ENCODE measurements around the gene SEC14L5.
A peak's percentile ranks its signal among the peaks of the same experiment; 100 is the strongest.

The SEC14L5 gene

DNA sequence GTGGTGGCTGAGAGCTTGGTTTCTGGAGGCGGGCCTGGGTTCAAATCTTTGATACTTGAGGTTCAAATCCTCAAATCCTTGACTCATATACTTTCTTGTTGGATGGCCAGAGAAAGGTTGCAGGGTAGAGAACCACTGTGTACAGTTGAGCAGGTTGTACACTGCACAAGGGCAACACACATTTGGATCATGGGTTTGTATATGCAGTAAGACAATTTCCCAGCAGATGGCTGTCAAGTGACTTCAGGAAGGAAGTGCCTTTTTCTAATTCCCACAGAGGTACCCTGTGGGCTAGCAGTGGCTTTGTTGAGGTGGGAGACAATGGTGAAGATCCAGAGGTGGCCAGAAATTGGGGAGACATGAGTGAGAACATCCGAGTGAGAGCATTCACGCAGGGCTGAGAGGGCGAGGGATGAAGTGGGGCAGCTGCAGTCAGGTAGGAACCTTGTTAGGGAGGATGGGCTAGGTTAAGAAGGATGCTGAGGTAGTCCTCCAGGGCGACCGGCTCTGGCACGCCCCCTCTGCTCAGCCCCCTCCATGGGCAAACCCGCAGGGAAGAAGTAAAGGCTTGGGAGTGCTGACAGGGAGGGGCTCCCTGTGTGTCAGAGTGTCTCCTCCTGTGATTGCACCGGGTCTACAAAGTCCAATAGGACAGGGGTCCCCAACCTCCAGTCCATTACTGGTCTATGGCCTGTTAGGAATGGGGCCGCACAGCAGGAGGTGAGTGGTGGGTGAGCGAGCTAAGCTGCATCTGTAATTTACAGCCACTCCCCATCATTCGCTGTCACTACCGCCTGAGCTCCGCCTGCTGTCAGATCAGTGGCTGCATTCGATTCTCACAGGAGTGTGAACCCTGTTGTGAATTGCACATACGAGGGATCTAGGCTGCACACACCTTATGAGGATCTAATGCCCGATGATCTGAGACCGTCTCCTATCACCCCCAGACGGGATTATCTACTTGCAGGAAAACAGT, 104.9 kb downstream of the SEC14L5 start:
- Histone ChIP-seq H3K9me3 (ENCODE audit: control insufficient read depth, low read length) (no peaks in the 10 kb centered on the region), H3K4me3 (ENCODE audit: low read length) (no peak overlapping the region), H3K4me1 (ENCODE audit: control insufficient read depth, insufficient read depth, low read length) (peaks cover 19% of the 10 kb centered on the region), H3K27me3 (ENCODE audit: control insufficient read depth, insufficient read depth, low read length) (no peaks in the 10 kb centered on the region), H3K36me3 (ENCODE audit: control insufficient read depth, insufficient read depth, low read length) (no peaks in the 10 kb centered on the region), H3K9ac (ENCODE audit: low read length) (no peak overlapping the region)

- Histone ChIP-seq H3K36me3 (ENCODE audit: control insufficient read depth, insufficient read depth, low read length) (no peaks in the 10 kb centered on the region), H3K27me3 (ENCODE audit: control insufficient read depth, insufficient read depth, low read length) (no peaks in the 10 kb centered on the region), H3K4me1 (ENCODE audit: control insufficient read depth, insufficient read depth, low read length) (peaks cover 19% of the 10 kb centered on the region), H3K9ac (ENCODE audit: low read length) (peak overlapping the region; percentile 57), H3K4me3 (ENCODE audit: low read length) (peak overlapping the region; percentile 2), H3K9me3 (ENCODE audit: control insufficient read depth, low read length) (no peaks in the 10 kb centered on the region)
Observed at GRCh38 chr16:5064915-5065314, 106.8 kb downstream of the SEC14L5 start.

DNA sequence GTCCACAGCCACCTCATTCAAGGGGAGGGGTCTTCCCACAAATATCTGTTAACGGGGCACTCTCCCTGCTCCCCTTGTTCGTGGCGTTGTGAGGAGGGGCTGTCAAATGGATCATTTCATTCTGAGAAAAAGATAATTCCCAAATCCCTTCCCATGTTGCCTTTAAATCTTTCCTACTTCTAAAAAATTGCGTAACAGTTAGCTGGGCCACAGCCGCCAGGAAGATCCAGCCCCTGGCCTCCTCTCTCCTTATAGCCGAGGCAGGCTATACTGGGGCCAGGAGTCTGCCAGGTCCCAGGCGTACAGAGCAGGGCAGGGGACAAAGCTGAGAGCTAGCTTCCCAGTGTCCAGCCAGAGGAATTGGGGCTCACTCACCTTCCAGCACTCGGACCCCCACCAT, 107.2 kb downstream of the SEC14L5 start:
- Histone ChIP-seq H3K9ac (ENCODE audit: low read length) (peak overlapping the region; percentile 57), H3K4me3 (ENCODE audit: low read length) (peak overlapping the region; percentile 2)

GRCh38 chr16:5065813-5066212, 107.7 kb downstream of the SEC14L5 start, which contains the start of gene C16orf89:
C16orf89 (minus strand) TSS chr16:5065956; CDS start chr16:5065908, 48 bp downstream.
- Histone ChIP-seq H3K27me3 (ENCODE audit: control insufficient read depth, insufficient read depth, low read length) (no peaks in the 10 kb centered on the region), H3K4me1 (ENCODE audit: control insufficient read depth, insufficient read depth, low read length) (peaks cover 19% of the 10 kb centered on the region), H3K9ac (ENCODE audit: low read length) (peak within 1 kb of the TSS; percentile 57), H3K4me3 (ENCODE audit: low read length) (peak within 1 kb of the TSS; percentile 2), H3K9me3 (ENCODE audit: control insufficient read depth, low read length) (no peaks in the 10 kb centered on the region), H3K36me3 (ENCODE audit: control insufficient read depth, insufficient read depth, low read length) (no peaks in the 10 kb centered on the region)

More for the DNA sequence above, 107.2 kb downstream of the SEC14L5 start:
- H3K27me3 ChIP-seq (ENCODE audit: control insufficient read depth, insufficient read depth, low read length), result no peaks in the 10 kb centered on the region
- peaks cover 19% of the 10 kb centered on the region for H3K4me1 ChIP-seq (ENCODE audit: control insufficient read depth, insufficient read depth, low read length)
- H3K36me3 ChIP-seq (ENCODE audit: control insufficient read depth, insufficient read depth, low read length), result no peaks in the 10 kb centered on the region
- H3K9me3 ChIP-seq (ENCODE audit: control insufficient read depth, low read length), result no peaks in the 10 kb centered on the region

DNA sequence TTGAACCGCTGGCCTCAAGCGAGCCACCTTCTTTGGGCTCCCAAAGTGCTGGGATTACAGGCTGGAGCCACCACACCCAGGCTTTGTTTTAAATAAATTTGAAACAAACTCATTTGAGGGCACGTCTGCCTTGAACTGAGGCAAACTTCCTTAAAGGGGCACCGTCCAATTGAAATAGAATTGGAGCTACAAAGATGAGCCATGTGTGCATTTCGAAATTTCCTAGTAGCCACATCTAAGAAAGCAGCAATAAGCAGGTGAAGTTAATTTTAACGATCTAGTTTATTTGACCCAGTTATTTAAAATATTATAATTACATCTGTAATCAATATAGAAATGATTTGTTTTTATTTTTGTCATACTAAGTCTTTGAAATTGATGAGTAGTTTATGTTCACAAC, 108.4 kb downstream of the SEC14L5 start:
- H3K9me3 ChIP-seq (ENCODE audit: control insufficient read depth, low read length), result no peaks in the 10 kb centered on the region
- no peaks in the 10 kb centered on the region for H3K36me3 ChIP-seq (ENCODE audit: control insufficient read depth, insufficient read depth, low read length)
- no peak overlapping the region for H3K4me3 ChIP-seq (ENCODE audit: low read length)
- H3K9ac ChIP-seq (ENCODE audit: low read length), result no peak overlapping the region
- peaks cover 23% of the 10 kb centered on the region for H3K4me1 ChIP-seq (ENCODE audit: control insufficient read depth, insufficient read depth, low read length)
- no peaks in the 10 kb centered on the region for H3K27me3 ChIP-seq (ENCODE audit: control insufficient read depth, insufficient read depth, low read length)
